ENCODE measurements around the gene SH2D7.

The SH2D7 gene

GRCh38 chr15:78092261-78093041 is at the start of gene SH2D7:
Gene SH2D7 (plus strand): TSS chr15:78092561. CDS start chr15:78092585, 24 bp downstream.
- H3K4me3 Mint-ChIP-seq, result no peak within 1 kb of the TSS
- H3K27ac Mint-ChIP-seq, result no peak within 1 kb of the TSS
- no peak for DNase-seq (ENCODE audit: low spot score in 2 of 2)
- no peaks in the 10 kb centered on the region for H3K36me3 Mint-ChIP-seq
- H3K9me3 Mint-ChIP-seq, result no peaks in the 10 kb centered on the region
- peaks cover 10% of the 10 kb centered on the region for H3K4me1 Mint-ChIP-seq
- peaks cover 4% of the 10 kb centered on the region for H3K27me3 Mint-ChIP-seq
- ATAC-seq (ENCODE audit: low read depth), result no peak

- DNase-seq (ENCODE audit: low spot score in 2 of 2) (no peak), ATAC-seq (ENCODE audit: low read depth) (no peak)
- no peak overlapping the region for H3K4me3 Mint-ChIP-seq
- peaks cover 10% of the 10 kb centered on the region for H3K4me1 Mint-ChIP-seq
- H3K27ac Mint-ChIP-seq, result no peak overlapping the region
- H3K36me3 Mint-ChIP-seq, result peaks cover 13% of the 10 kb centered on the region
- H3K27me3 Mint-ChIP-seq, result no peaks in the 10 kb centered on the region
- no peaks in the 10 kb centered on the region for H3K9me3 Mint-ChIP-seq
Measured at GRCh38 chr15:78044407-78045155, 47.8 kb upstream of the SH2D7 start.

GRCh38 chr15:78045189-78045588 is 47.2 kb upstream of the SH2D7 start:
- Mint-ChIP-seq H3K36me3 (peaks cover 11% of the 10 kb centered on the region), H3K27me3 (no peaks in the 10 kb centered on the region), H3K9me3 (no peaks in the 10 kb centered on the region), H3K4me1 (peaks cover 15% of the 10 kb centered on the region), H3K4me3 (no peak overlapping the region), H3K27ac (no peak overlapping the region)
- DNase-seq (ENCODE audit: low spot score in 2 of 2) (no peak), ATAC-seq (ENCODE audit: low read depth) (no peak)

GRCh38 chr15:78046796-78047341 is 45.5 kb upstream of the SH2D7 start:
- DNase-seq (ENCODE audit: low spot score in 2 of 2), result no peak
- Mint-ChIP-seq H3K36me3 (peaks cover 9% of the 10 kb centered on the region), H3K27me3 (no peaks in the 10 kb centered on the region)

GRCh38 chr15:78047761-78048627 is 44.4 kb upstream of the SH2D7 start:
- peaks cover 10% of the 10 kb centered on the region for H3K36me3 Mint-ChIP-seq
- DNase-seq (ENCODE audit: low spot score in 2 of 2), result no peak

More at GRCh38 chr15:78046796-78047341, 45.5 kb upstream of the SH2D7 start:
- H3K9me3 Mint-ChIP-seq, result no peaks in the 10 kb centered on the region
- no peak for ATAC-seq (ENCODE audit: low read depth)
- H3K27ac Mint-ChIP-seq, result no peak overlapping the region
- H3K4me3 Mint-ChIP-seq, result no peak overlapping the region
- H3K4me1 Mint-ChIP-seq, result peaks cover 12% of the 10 kb centered on the region

GRCh38 chr15:78048628-78048920 is 43.8 kb upstream of the SH2D7 start:
- no peak overlapping the region for H3K4me3 Mint-ChIP-seq
- H3K27me3 Mint-ChIP-seq, result no peaks in the 10 kb centered on the region
- H3K36me3 Mint-ChIP-seq, result peaks cover 12% of the 10 kb centered on the region
- H3K9me3 Mint-ChIP-seq, result no peaks in the 10 kb centered on the region
- H3K4me1 Mint-ChIP-seq, result peaks cover 16% of the 10 kb centered on the region
- no peak overlapping the region for H3K27ac Mint-ChIP-seq
- no peak for DNase-seq (ENCODE audit: low spot score in 2 of 2)
- ATAC-seq (ENCODE audit: low read depth), result no peak

More at GRCh38 chr15:78047761-78048627, 44.4 kb upstream of the SH2D7 start:
- no peaks in the 10 kb centered on the region for H3K27me3 Mint-ChIP-seq
- peaks cover 16% of the 10 kb centered on the region for H3K4me1 Mint-ChIP-seq
- H3K4me3 Mint-ChIP-seq, result no peak overlapping the region
- no peaks in the 10 kb centered on the region for H3K9me3 Mint-ChIP-seq
- H3K27ac Mint-ChIP-seq, result no peak overlapping the region
- no peak for ATAC-seq (ENCODE audit: low read depth)

GRCh38 chr15:78049691-78050440 is 42.5 kb upstream of the SH2D7 start:
- H3K9me3 Mint-ChIP-seq, result no peaks in the 10 kb centered on the region
- H3K27me3 Mint-ChIP-seq, result no peaks in the 10 kb centered on the region
- DNase-seq (ENCODE audit: low spot score in 2 of 2) (no peak), ATAC-seq (ENCODE audit: low read depth) (no peak)
- peaks cover 16% of the 10 kb centered on the region for H3K4me1 Mint-ChIP-seq
- H3K27ac Mint-ChIP-seq, result no peak overlapping the region
- no peak overlapping the region for H3K4me3 Mint-ChIP-seq
- H3K36me3 Mint-ChIP-seq, result peaks cover 6% of the 10 kb centered on the region

GRCh38 chr15:78050441-78050809 is 41.9 kb upstream of the SH2D7 start:
- Mint-ChIP-seq H3K4me1 (peaks cover 16% of the 10 kb centered on the region), H3K9me3 (no peaks in the 10 kb centered on the region), H3K4me3 (no peak overlapping the region), H3K27me3 (no peaks in the 10 kb centered on the region), H3K36me3 (peaks cover 6% of the 10 kb centered on the region), H3K27ac (no peak overlapping the region)
- no peak for DNase-seq (ENCODE audit: low spot score in 2 of 2)
- ATAC-seq (ENCODE audit: low read depth), result no peak

- no peak for DNase-seq (ENCODE audit: low spot score in 2 of 2)
- peaks cover 6% of the 10 kb centered on the region for H3K36me3 Mint-ChIP-seq
Measured at GRCh38 chr15:78050826-78051225, 41.5 kb upstream of the SH2D7 start.

GRCh38 chr15:78051596-78051995 is 40.8 kb upstream of the SH2D7 start:
- Mint-ChIP-seq H3K4me1 (peaks cover 25% of the 10 kb centered on the region), H3K4me3 (no peak overlapping the region), H3K36me3 (peaks cover 6% of the 10 kb centered on the region), H3K9me3 (no peaks in the 10 kb centered on the region), H3K27ac (no peak overlapping the region), H3K27me3 (no peaks in the 10 kb centered on the region)
- DNase-seq (ENCODE audit: low spot score in 2 of 2) (no peak), ATAC-seq (ENCODE audit: low read depth) (no peak)

More at GRCh38 chr15:78050826-78051225, 41.5 kb upstream of the SH2D7 start:
- no peak for ATAC-seq (ENCODE audit: low read depth)
- Mint-ChIP-seq H3K4me1 (peaks cover 18% of the 10 kb centered on the region), H3K27me3 (no peaks in the 10 kb centered on the region), H3K9me3 (no peaks in the 10 kb centered on the region), H3K4me3 (no peak overlapping the region), H3K27ac (no peak overlapping the region)

- no peak overlapping the region for H3K27ac Mint-ChIP-seq
- peaks cover 6% of the 10 kb centered on the region for H3K36me3 Mint-ChIP-seq
- H3K9me3 Mint-ChIP-seq, result no peaks in the 10 kb centered on the region
- ATAC-seq (ENCODE audit: low read depth), result no peak
- no peak overlapping the region for H3K4me3 Mint-ChIP-seq
- DNase-seq (ENCODE audit: low spot score in 2 of 2), result no peak
- H3K4me1 Mint-ChIP-seq, result peaks cover 27% of the 10 kb centered on the region
- no peaks in the 10 kb centered on the region for H3K27me3 Mint-ChIP-seq
Measured at GRCh38 chr15:78052001-78052401, 40.4 kb upstream of the SH2D7 start.

GRCh38 chr15:78052545-78052944 is 39.8 kb upstream of the SH2D7 start:
- Mint-ChIP-seq H3K27me3 (no peaks in the 10 kb centered on the region), H3K4me3 (no peak overlapping the region), H3K4me1 (peaks cover 27% of the 10 kb centered on the region), H3K36me3 (peaks cover 6% of the 10 kb centered on the region), H3K27ac (no peak overlapping the region), H3K9me3 (no peaks in the 10 kb centered on the region)
- ATAC-seq (ENCODE audit: low read depth) (no peak), DNase-seq (ENCODE audit: low spot score in 2 of 2) (no peak)

- no peak for DNase-seq (ENCODE audit: low spot score in 2 of 2)
- H3K27me3 Mint-ChIP-seq, result no peaks in the 10 kb centered on the region
- no peaks in the 10 kb centered on the region for H3K9me3 Mint-ChIP-seq
- no peak for ATAC-seq (ENCODE audit: low read depth)
- peaks cover 6% of the 10 kb centered on the region for H3K36me3 Mint-ChIP-seq
- no peak overlapping the region for H3K27ac Mint-ChIP-seq
- H3K4me3 Mint-ChIP-seq, result no peak overlapping the region
- H3K4me1 Mint-ChIP-seq, result peaks cover 33% of the 10 kb centered on the region
Measured at GRCh38 chr15:78054518-78054917, 37.8 kb upstream of the SH2D7 start.
